Gastroesophageal sphincter (tissue), 3 donors: ENCODE results near the gene OR4K13.

Experiments used
- POLR2A ChIP-seq, 2 donors: fragments of 450-650 bp; IDR thresholded peaks; one replicate each; pipeline ENCODE4 v1.6.1; 2017; ENCODE audit warnings: antibody characterized with exemption in 2 of 2, mild to moderate bottlenecking in 2 of 2, moderate library complexity in 1 of 2
- POLR2AphosphoS5 ChIP-seq: sonication (generic); formaldehyde crosslinking; IDR thresholded peaks from one replicate; pipeline ENCODE4 v1.6.1; 2017; ENCODE audit warnings: antibody characterized with exemption
- TF ChIP-seq, protein P1 (sequence below), 4 experiments: fragments of 200-600 bp in 2 of 4; fragments of 450-650 bp in 2 of 4; sonication (generic) in 1 of 4; IDR thresholded peaks; one replicate each; pipeline ENCODE4 v1.5.1; 2017 to 2019; ENCODE audit warnings: antibody characterized with exemption in 4 of 4, mild to moderate bottlenecking in 2 of 4, moderate library complexity in 2 of 4

DNA sequence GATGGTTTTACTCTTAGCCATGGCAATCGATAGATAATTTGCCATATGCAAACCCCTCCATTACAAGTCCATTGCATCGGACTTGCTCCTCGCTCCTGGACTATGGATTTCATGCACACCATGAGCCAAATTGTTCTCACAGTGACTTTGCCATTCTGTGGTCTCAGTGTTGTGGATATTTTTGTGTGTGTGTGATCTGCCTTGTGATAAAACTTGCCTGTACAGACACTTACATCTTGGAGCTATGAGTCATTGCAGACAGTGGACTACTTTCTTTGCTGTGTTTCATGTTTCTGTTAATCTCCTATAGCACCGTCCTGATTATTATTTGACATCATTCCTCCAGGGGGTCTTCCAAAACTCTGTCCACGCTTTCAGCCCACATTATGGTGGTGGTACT lies 8.4 kb upstream of the OR4K13 start:
- TF ChIP-seq, protein P1, sequence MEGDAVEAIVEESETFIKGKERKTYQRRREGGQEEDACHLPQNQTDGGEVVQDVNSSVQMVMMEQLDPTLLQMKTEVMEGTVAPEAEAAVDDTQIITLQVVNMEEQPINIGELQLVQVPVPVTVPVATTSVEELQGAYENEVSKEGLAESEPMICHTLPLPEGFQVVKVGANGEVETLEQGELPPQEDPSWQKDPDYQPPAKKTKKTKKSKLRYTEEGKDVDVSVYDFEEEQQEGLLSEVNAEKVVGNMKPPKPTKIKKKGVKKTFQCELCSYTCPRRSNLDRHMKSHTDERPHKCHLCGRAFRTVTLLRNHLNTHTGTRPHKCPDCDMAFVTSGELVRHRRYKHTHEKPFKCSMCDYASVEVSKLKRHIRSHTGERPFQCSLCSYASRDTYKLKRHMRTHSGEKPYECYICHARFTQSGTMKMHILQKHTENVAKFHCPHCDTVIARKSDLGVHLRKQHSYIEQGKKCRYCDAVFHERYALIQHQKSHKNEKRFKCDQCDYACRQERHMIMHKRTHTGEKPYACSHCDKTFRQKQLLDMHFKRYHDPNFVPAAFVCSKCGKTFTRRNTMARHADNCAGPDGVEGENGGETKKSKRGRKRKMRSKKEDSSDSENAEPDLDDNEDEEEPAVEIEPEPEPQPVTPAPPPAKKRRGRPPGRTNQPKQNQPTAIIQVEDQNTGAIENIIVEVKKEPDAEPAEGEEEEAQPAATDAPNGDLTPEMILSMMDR (IDR thresholded peaks at IDR 0.05) = no peak
- TF ChIP-seq POLR2A (IDR thresholded peaks at IDR 0.05) (no peak), POLR2AphosphoS5 (no peak)
